Raji (cell line): ENCODE measurements around the gene PCED1B.

Experiments
- POLR2A ChIP-seq: IDR thresholded peaks from 2 replicates; pipeline ENCODE4 v1.6.1; 2011; ENCODE audit warnings: low read depth, low read length, control low read depth; ENCODE audit not compliant: insufficient read depth

Gene PCED1B

DNA sequence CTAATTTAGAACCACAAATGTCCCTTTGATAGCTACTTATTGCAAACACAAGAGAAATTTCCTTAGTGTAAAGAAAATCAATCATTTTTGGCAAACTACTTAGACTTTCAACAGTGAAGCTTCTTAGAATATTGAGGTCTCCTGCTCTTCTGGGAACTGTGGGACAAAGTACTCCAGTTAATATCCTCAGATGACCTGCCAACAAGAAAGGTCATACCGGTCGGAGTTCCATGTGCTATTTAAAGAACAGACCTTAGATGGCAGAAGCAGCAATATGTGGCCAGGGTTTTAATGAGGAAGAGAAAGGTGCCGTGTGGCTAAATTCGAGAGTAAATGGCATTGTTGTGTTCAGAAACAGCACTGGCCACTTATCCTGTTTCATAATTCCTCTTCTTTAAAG, 115.1 kb downstream of the PCED1B start:
- no peak for TF ChIP-seq POLR2A

DNA sequence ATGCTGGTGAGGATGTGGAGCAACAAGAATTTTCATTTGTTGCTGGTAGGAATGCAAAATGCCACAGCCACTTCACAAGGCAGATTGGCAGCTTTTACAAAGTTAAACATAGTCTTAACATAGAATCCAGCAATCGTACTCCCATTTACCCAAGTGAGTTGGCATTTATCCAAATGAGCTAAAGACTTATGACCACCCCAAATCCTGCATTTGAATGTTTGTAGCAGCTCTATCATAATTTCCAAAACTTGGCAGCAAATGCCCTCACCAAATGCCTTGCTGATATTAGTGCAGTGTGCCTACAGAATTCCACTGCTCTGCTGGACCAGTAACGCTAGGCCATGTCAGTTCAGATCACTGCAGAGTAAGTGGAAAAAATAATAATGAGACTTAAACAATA, 121.0 kb downstream of the PCED1B start:
- no peak for TF ChIP-seq POLR2A

DNA sequence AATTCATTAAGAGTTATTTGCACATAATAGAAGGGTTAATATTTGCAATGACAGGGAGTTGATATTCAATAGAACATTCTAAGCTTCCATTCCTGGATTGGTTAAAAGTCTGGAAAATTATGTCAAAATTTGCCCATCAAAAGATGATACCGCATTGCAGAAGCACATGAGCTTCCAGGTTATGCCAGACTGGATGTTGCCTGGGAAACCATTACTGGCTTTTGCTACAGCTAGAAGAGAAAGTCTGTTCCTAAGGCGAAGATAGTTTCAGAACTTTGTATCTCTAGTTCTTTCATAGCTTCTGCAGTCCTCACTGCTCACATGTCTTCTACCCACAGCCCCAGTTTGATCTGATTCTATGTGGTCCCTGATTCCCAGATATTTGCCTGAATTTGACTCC, 122.8 kb downstream of the PCED1B start:
- no peak for TF ChIP-seq POLR2A

DNA sequence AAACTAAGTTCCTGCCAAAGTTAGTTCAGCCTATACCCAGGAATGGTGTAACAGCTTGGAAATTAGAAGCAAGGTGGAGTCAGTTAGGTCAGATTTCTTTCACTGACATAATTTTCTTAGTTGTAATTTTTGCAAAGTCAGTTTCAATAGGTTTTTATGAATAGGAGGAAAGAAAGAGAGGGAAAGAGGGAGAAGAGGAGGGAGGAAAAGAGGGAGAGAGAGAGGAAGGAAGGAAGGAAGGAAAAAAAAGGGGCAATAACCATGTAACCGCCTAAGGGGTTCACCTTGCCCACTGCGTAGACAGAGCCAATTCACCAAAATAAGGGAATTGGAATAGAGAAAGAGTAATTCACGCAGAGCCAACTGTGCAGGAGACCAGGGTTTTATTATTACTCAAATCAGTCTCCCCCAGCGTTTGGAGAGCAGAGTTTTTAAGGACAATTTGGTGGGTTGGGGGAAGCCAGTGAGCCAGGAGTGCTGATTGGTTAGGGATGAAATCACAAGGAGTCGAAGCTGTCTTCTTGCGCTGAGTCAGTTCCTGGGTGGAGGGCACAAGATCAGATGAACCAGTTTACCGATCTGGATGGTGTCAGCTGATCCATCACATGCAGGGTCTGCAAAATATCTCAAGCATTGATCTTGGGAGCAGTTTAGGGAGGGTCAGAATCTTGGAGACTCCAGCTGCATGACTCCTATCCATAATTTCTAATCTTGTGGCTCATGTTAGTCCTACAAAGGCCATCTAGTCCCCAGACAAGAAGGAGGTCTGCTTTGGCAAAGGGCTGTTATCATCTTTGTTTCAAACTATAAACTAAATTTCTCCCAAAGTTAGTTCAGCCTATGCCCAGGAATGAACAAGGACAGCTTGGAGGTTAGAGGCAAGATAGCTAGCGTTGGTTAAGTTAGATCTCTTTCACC, 126.4 kb downstream of the PCED1B start:
- TF ChIP-seq POLR2A, result no peak

- TF ChIP-seq POLR2A, result no peak
Measured at GRCh38 chr12:47206450-47207339, 127.3 kb downstream of the PCED1B start.

- peak; percentile 34; the same call in 1 of the 2 replicates for TF ChIP-seq POLR2A
Measured at GRCh38 chr12:47207340-47207717, 127.9 kb downstream of the PCED1B start.

DNA sequence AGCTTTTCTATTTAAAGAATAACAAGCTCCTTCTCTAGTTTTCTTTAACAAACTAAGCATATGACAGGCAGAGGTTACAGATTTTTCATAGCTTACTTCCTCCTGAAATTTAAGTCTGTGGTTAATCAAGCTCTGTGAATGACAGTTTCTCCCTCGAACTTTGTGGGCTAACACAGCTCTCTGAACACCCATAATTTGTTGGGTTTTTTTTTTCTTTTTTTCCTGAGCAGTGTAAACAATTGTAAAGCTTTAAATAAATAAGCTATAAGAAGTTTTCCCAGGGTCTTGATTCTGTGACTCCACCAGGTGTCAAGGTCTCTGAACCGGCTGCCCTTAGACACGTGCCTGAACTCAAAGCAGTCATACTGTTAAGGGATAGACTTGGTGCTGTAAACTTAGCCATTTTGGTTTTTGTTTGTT, 128.4 kb downstream of the PCED1B start:
- TF ChIP-seq POLR2A, result no peak

DNA sequence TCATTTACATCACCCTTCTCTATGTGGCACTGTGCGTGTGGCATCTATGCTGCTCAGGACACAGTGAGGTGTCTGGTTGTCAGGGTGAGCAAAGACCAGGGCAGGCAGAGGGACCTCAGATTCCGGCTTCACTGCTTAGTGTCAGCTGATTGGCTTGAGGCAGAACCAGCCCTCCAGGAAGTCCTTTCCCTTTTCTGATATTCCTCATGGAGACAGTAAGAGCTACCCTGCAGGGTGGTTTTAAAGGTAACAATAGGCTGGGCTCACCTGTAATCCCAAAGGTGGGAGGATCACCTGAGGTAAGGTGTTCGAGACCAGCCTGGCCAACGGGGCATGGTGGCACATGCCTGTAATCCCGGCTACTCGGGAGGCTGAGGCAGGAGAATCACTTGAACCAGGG, 129.6 kb downstream of the PCED1B start:
- TF ChIP-seq POLR2A, result no peak

DNA sequence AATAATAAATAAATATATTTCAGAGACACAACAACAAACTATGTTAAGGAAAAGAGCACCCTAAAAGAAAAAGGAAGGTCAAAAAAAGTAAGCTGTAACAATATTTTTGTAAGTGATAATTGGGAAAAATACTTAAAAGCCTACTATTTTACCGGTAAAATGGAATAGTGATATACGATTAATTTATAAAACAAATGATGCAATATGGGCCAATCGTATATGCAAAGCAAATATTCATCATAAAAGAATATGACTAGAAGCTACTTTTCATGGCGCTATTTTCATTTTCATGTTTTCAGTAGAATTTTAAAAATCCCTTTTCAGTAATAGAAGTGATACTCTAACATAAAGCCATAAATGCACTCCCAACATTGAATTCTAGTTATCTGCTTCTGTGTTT, 131.4 kb downstream of the PCED1B start:
- no peak for TF ChIP-seq POLR2A

GRCh38 chr12:47212701-47213039, 133.2 kb downstream of the PCED1B start:
- TF ChIP-seq POLR2A, result no peak

- TF ChIP-seq POLR2A, result no peak
Measured at GRCh38 chr12:47213396-47213795, 134.0 kb downstream of the PCED1B start.

DNA sequence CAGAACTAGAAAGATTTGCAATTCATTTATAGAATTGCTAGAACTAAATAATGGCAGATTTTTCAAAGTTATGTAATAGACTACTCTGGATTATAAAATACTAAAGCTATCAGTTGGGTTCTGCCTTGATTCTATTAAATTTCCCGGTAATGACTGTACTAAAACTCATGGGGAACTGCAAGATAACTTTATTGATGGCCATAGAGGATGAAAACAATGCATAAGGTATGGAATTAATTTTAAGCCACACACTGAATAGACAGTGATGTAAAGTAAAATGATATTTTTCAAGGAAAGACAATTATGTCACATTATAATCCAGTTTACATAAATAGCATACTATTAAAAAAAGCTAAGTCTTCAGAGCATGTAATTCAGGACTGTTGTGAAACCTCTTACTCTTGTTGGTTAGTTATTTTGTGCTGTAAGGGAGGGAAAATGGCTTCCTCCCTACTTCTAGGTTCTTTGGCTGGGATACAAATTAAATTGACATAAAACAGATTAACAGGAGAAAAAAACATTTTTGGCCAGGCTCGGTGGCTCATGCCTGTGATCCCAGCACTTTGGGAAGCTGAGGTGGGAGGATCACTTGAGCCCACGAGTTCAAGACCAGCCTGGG, 134.7 kb downstream of the PCED1B start:
- no peak for TF ChIP-seq POLR2A

DNA sequence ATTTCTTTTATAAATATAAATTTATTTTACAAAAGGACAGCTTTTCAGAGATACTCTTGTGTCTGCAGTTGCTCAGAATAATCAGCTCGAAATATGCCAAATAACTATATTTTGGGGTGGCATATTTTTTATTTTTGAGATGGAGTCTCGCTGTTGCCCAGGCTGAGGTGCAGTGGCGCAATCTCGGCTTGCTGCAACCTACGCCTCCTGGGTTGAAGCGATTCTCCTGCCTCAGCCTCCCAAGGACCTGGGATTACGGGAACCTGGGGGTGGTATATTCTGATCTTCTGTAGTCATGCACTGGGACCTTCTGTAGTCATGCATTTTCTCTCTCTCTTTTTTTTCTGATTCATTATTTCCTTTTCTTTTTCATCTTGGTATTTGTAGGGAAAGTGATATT, 135.3 kb downstream of the PCED1B start:
- no peak for TF ChIP-seq POLR2A

GRCh38 chr12:47216150-47216677, 136.8 kb downstream of the PCED1B start:
- TF ChIP-seq POLR2A, result peak; percentile 56; the same call in 1 of the 2 replicates

- TF ChIP-seq POLR2A, result 0 out of 2 replicates have a peak, but pooled peaks have one; percentile 20
Measured at GRCh38 chr12:47218191-47218654, 138.8 kb downstream of the PCED1B start.
